ENCODE results near the gene NQO2. TPM values are rescaled to one million over a fixed set of nuclear protein-coding genes. Genes with fewer than 3 reads are reported as not detected.
"Not testable (repeated sequence)": the region's sequence is repeated elsewhere in the genome, so short reads cannot be mapped to it uniquely, and the experiment has no call there.

Gene NQO2
- total and polyA plus RNA-seq, 2 donors from 2014 or later = 37.0 to 291 TPM

GRCh38 chr6:3005077-3005476, 5.4 kb downstream of the NQO2 start:
- Histone ChIP-seq H3K4me1 (ENCODE audit: control insufficient read depth in 2 of 3, insufficient read depth in 2 of 3, low read depth in 1 of 3, low read length in 3 of 3) (no peaks in the 10 kb centered on the region), H3K9ac (ENCODE audit: low read length in 3 of 3) (no peak overlapping the region), H3K9me3 (ENCODE audit: control insufficient read depth in 2 of 3, insufficient read depth in 1 of 3, low read length in 3 of 3) (no peaks in the 10 kb centered on the region), H3K4me3 (ENCODE audit: low read length in 3 of 3) (no peak overlapping the region), H3K27me3 (ENCODE audit: control insufficient read depth, insufficient read depth, low read length) (no peaks in the 10 kb centered on the region), H3K27ac (ENCODE audit: low read depth in 2 of 2, low read length in 2 of 2) (no peak overlapping the region), H3K36me3 (ENCODE audit: control insufficient read depth in 2 of 3, insufficient read depth in 3 of 3, low read length in 3 of 3) (peaks cover 0 to 35% (median 19%) of the 10 kb centered on the region in 3 donors)
- FAIRE-seq = no peak
- TF ChIP-seq CTCF (IDR thresholded peaks at IDR 0.05; ENCODE audit: borderline replicate concordance, extremely low read depth, insufficient read depth) = no peak
- DNase-seq = no peak
- intact Hi-C loops (cut with DNase I) = no loop called here

- TF ChIP-seq CTCF (IDR thresholded peaks at IDR 0.05; ENCODE audit: borderline replicate concordance, extremely low read depth, insufficient read depth) = no peak
- no peaks in the 10 kb centered on the region for H3K27me3 ChIP-seq (ENCODE audit: control insufficient read depth, insufficient read depth, low read length)
- intact Hi-C loops (cut with DNase I) = no loop called here
- no peak overlapping the region for H3K9ac ChIP-seq (ENCODE audit: low read length in 3 of 3)
- FAIRE-seq (no peak), DNase-seq (peak in 1 of 5 donors; percentile 46)
- no peaks in the 10 kb centered on the region for H3K4me1 ChIP-seq (ENCODE audit: control insufficient read depth in 2 of 3, insufficient read depth in 2 of 3, low read depth in 1 of 3, low read length in 3 of 3)
- H3K36me3 ChIP-seq (ENCODE audit: control insufficient read depth in 2 of 3, insufficient read depth in 3 of 3, low read length in 3 of 3) = peaks cover 0 to 43% (median 25%) of the 10 kb centered on the region in 3 donors
- H3K4me3 ChIP-seq (ENCODE audit: low read length in 3 of 3) = no peak overlapping the region
- no peak overlapping the region for H3K27ac ChIP-seq (ENCODE audit: low read depth in 2 of 2, low read length in 2 of 2)
- no peaks in the 10 kb centered on the region for H3K9me3 ChIP-seq (ENCODE audit: control insufficient read depth in 2 of 3, insufficient read depth in 1 of 3, low read length in 3 of 3)
Observed at GRCh38 chr6:3005874-3006273, 6.2 kb downstream of the NQO2 start.

GRCh38 chr6:3006476-3006875, 6.8 kb downstream of the NQO2 start:
- peak in 2 of 5 donors; percentile 66 to 67 for DNase-seq
- Histone ChIP-seq H3K4me1 (ENCODE audit: control insufficient read depth in 2 of 3, insufficient read depth in 2 of 3, low read depth in 1 of 3, low read length in 3 of 3) (no peaks in the 10 kb centered on the region), H3K36me3 (ENCODE audit: control insufficient read depth in 2 of 3, insufficient read depth in 3 of 3, low read length in 3 of 3) (peaks cover 0 to 49% (median 25%) of the 10 kb centered on the region in 3 donors), H3K9ac (ENCODE audit: low read length in 3 of 3) (no peak overlapping the region), H3K27me3 (ENCODE audit: control insufficient read depth, insufficient read depth, low read length) (no peaks in the 10 kb centered on the region), H3K4me3 (ENCODE audit: low read length in 3 of 3) (no peak overlapping the region), H3K9me3 (ENCODE audit: control insufficient read depth in 2 of 3, insufficient read depth in 1 of 3, low read length in 3 of 3) (no peaks in the 10 kb centered on the region), H3K27ac (ENCODE audit: low read depth in 2 of 2, low read length in 2 of 2) (no peak overlapping the region)
- intact Hi-C loops (cut with DNase I) = no loop called here
- no peak for TF ChIP-seq CTCF (IDR thresholded peaks at IDR 0.05; ENCODE audit: borderline replicate concordance, extremely low read depth, insufficient read depth)
- FAIRE-seq = no peak

- Histone ChIP-seq H3K4me1 (ENCODE audit: control insufficient read depth in 2 of 3, insufficient read depth in 2 of 3, low read depth in 1 of 3, low read length in 3 of 3) (no peaks in the 10 kb centered on the region), H3K9ac (ENCODE audit: low read length in 3 of 3) (no peak overlapping the region), H3K4me3 (ENCODE audit: low read length in 3 of 3) (no peak overlapping the region), H3K9me3 (ENCODE audit: control insufficient read depth in 2 of 3, insufficient read depth in 1 of 3, low read length in 3 of 3) (no peaks in the 10 kb centered on the region), H3K36me3 (ENCODE audit: control insufficient read depth in 2 of 3, insufficient read depth in 3 of 3, low read length in 3 of 3) (peaks cover 4 to 59% (median 25%) of the 10 kb centered on the region in 3 donors), H3K27ac (ENCODE audit: low read depth in 2 of 2, low read length in 2 of 2) (no peak overlapping the region), H3K27me3 (ENCODE audit: control insufficient read depth, insufficient read depth, low read length) (no peaks in the 10 kb centered on the region)
- no peak for TF ChIP-seq CTCF (IDR thresholded peaks at IDR 0.05; ENCODE audit: borderline replicate concordance, extremely low read depth, insufficient read depth)
- intact Hi-C loops (cut with DNase I) = no loop called here
- DNase-seq = no peak
- FAIRE-seq = no peak
Observed at GRCh38 chr6:3007571-3007970, 7.9 kb downstream of the NQO2 start.

- H3K9ac ChIP-seq (ENCODE audit: low read length in 3 of 3); FAIRE-seq; H3K9me3 ChIP-seq (ENCODE audit: control insufficient read depth in 2 of 3, insufficient read depth in 1 of 3, low read length in 3 of 3); H3K4me3 ChIP-seq (ENCODE audit: low read length in 3 of 3); H3K27me3 ChIP-seq (ENCODE audit: control insufficient read depth, insufficient read depth, low read length); H3K4me1 ChIP-seq (ENCODE audit: control insufficient read depth in 2 of 3, insufficient read depth in 2 of 3, low read depth in 1 of 3, low read length in 3 of 3); DNase-seq; H3K27ac ChIP-seq (ENCODE audit: low read depth in 2 of 2, low read length in 2 of 2); intact Hi-C loops (cut with DNase I): not testable (repeated sequence)
- peaks cover 4 to 65% (median 31%) of the 10 kb centered on the region in 3 donors for H3K36me3 ChIP-seq (ENCODE audit: control insufficient read depth in 2 of 3, insufficient read depth in 3 of 3, low read length in 3 of 3)
Observed at GRCh38 chr6:3008712-3009265, 9.1 kb downstream of the NQO2 start.
